Stimulated activated CD8-positive, alpha-beta memory T cell treated with anti-CD3 and anti-CD28 coated beads, Interleukin-2, amount 100 ng/mL, for 1 hour (primary cell): Measurements from ENCODE around the gene CSF1R.

Experiments
- DNase-seq, 2 donors: peaks; one replicate each; pipeline ENCODE4 v3.0.0-alpha.2; 2020; ENCODE audit warnings: low read depth in 2 of 2

CSF1R gene

DNA sequence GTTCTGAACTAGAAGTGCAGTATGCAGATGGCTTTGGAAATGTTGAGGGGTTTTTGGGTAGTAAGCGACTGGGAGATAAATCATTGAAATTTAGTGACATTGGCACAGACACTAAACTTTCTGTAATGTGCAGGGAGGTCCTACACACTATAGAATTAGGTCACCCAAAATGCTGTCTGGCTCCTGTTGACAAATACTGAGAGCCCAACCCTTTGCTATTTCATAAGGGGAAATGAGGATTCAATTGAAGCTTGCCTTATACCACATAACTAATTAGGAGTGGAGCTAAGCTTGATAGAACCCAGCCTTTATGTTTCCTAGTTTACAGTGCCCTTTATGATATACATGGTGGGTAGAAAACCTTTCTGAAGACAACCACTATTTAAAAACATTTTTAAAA, 63.2 kb downstream of the CSF1R start:
- no peak for DNase-seq

DNA sequence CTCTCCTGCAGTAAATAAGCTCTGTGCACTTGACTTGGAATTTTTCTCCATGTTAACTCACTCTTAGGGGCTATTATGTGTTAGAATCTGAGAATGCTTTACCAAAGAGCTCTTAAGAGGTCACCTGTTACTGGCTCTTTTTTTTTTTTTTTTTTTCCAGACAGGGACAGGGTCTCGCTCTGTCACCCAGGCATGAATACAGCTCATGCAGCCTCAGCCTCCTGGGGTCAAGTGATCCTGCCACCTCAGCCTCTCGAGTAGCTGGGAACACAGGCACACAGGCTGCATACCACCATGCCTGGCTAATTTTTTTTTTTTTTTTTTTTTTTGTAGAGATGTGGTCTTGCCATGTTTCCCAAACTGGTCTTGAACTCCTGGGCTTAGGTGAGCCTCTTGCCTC, 63.7 kb downstream of the CSF1R start:
- no peak for DNase-seq

DNA sequence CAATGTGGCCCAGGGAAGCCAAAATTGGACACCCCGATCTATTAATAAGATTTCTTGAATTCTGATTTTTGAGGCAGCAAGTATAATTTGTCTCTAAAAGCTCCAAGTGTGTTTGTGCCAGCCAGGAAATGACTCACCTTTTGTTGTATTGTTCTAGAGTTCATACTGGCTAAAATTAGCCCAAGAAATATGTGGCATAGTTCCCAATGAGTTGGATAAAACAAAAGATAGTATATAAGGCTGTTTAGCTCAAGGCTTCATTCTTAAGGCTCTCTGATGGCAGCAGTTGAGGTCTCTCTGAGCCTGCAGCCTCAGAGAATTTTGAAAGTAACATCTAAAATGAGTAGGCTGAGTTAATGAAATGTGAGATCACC, 64.2 kb downstream of the CSF1R start:
- no peak for DNase-seq

DNA sequence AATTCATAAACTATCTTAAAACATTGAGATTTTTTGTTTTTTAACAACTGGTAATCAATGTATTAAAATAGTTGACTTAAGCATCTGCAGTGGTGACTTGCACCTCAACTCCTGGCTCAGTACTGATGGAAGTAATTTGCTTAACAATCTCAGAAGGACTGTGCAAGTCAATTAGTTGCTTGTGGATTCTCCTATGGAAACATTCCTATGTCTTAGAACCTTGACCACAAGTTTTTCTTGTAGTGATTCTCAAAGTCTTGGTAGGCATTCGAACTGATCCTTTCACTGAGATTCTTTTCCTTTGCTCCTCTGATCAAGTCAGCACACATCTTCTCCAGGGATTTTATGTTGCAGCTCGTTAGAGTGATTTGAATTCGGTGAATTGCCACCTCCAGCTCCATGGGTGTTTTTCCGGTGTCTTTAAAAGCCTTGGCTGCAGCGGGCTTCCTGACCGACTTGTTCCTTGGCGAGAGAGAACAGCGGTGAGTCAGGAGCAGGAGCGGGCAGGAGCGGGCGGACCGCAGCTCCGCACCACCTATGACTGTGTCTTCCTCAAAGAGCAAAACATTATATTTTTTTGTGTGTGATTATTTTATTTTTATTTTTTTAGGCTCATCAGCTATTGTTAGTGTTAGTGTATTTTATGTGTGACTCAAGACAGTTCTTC, 64.7 kb downstream of the CSF1R start:
- DNase-seq: no peak

DNA sequence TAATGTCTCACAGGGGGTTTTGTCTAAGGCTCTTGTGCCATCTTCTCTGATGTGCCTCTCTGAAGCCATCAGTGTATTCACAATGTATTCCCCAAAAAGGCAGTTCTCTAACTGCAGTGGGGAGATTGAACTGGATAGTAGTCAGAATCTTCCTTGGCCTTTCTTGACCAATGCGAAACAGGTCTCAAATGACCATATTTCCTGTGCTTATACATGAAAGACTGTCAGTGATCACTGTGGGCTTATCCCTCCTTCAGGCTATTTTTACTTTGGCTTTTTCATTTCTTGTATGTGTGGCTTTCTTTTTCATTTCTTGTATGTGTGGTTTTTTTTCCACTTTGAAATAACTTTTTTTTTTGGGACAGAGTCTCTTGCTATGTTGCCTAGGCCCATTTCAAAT, 66.1 kb downstream of the CSF1R start:
- DNase-seq: no peak

DNA sequence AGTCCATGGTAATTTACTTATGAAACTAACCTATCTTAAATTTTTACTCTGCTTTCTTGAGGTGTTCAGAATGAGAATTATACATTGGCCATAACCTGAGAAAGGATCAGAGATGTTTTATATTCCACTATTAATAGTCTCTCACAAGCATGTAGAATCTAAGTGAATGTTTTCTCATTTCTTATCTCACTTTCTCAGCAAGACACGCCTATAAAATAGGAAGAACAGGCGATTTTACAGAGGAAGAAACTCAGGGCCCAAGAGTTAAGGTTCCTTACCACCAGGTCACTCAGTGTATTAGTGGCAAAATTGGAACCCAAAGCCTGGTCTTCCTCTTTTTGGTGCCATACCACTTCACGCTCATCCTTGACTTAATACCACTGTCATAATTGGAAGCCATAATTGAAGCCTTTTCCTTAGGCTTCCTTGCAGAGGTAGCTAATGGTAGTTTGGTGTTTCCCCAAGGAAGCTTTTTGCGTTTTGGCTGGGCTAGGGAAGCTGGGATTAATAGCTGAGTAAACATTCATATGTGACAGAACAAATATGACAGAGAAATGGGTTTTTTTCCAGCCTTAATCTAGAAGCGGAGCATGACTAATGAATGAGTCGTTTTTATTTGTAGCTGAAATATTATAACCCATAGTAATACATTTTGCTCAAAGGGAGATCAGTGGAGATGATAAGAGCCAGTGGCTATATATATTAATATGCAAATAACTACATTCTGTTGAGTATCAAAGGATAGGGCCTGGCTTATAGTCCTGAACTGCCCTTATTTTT, 68.9 kb downstream of the CSF1R start:
- no peak for DNase-seq

DNA sequence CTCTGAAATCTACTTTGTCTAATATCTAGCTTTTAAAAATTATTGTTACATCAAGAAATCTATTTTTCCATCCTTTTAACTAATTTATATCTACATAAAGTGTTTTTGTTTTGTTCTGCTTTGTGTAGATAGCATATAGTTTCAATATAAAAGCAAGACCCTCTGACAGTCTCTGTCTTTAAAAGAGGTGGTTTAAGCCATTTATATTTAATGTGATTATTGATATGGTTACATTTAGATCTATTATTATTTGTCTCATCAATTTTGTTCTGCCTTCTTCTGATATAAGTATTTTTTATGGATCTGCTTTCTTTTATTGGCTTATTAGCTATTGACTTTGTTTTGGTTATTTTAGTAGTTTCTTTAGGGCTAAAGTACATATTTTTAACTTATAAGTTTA, 69.8 kb downstream of the CSF1R start:
- DNase-seq: no peak

DNA sequence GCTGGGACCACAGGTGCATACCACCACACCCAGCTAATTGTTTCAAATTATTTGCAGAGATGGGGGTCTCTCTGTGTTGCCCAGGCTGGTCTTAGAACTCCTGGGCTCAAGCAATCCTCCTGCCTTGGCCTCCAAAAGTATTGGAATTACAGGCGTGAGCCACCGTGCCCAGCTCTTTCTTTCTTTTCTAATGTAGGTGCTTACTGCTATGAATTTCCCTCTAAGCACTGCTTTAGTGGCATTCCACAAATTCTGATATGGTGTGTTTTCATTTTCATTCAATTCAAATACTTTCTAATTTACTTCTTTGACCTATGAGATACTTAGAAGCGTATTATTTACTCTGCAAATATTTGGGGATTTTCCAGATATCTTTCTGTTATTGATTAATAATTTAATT, 70.9 kb downstream of the CSF1R start:
- no peak for DNase-seq

DNA sequence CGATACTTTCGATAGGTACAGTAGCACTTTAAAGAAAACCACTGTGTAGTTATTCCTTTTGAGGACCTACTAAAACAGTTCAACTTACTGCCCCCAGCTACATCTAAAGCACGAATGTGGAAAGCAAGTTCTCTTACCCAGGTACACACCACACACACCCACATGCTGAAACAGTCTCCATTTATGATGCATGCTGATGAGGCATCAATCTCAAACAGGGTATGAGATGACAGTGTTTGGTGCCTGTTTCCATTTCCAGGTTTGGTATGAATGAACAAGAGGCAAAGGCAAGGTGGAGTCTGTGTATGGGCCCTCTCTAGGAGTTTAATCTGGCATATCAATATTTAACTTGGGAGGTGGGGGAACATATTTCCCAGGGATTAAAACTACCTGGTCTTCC, 71.9 kb downstream of the CSF1R start:
- DNase-seq: no peak

DNA sequence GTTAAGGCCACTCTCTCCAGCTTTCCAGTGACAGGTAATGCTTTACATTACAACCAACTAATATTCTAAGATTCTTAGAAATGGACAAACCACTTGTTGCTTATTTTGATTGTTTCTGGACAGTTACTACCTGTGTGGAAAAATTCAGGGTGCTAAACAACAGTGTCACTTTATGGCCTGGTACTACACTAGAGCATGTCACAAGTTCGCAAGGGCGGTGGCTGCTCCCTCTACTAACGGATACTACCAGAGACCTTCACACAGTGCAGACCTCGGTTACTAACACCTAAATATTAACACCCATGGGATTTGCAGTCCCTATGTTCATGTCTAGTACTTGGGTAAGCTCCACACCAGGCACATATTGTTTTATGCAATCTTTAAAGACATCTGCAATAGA, 72.4 kb downstream of the CSF1R start:
- no peak for DNase-seq

DNA sequence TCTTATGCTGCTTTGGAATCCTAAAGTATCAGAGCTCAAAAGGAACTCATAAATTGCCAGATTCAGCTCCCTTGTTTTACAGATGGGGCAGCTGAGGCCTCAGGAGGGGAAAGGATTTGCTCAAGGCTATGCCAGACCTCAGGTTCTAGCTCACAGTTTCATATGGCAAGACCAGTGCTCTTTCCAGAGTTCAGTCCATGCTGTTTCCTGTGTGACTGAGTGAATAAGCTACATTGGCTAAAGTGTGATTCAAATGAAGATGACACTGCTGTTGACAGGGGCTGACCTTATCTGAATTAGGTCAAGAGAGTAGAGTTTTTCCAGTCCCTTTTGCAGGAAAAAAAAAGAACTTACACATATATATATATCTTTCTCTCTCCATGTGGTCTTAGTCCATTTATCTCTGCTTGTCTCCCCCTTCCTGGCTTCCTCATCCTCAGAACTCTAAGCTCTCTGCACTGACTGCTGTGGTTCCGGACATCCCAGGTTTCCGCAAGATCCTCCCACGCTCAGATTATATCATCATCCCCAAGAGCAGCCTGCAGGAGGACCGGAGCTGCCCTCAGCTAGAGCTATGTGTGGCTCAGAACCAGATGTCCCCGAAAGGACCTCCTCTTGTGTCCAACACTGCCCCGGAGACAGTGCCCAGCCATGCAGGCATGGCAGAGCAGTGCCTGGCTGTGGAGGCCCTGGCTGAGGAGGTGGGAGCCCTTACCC, 76.5 kb downstream of the CSF1R start:
- no peak for DNase-seq

DNA sequence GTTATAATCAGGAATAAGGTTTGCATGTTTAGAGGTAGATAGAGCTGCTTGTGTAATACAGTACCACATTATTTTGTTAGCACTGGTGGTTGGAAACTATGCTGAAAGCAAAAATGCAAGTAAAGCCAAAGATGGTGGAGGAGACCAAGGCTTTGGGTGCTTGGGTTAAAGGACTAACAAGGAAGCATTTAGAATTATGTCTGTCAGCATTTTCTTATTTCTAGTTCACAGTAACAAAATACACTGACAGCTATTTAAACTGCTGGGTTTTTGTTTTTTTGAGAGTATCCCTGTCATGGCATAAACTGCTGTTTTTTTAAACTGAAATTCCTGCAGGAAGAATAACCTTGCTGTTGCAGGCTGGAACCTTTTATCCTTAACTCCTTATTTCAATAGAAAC, 79.3 kb downstream of the CSF1R start:
- DNase-seq: no peak

DNA sequence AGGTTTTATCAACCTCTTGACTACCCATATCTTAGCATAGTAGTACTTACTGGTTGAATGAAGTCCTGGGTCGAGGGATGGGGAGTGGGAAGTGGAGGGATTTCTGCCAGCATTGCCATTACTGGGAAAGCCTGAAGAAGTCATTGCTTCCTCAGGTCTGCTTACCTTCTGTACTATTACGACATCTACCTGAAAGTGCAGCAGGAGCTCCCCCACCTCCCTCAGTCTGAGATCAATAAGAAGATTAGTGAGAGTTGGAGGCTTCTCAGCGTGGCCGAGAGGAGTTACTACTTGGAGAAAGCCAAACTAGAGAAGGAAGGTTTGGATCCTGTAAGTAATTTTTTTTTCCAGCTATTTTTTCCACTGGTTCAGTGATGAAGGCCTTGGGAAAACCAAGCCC, 80.0 kb downstream of the CSF1R start:
- no peak for DNase-seq
